Amniotic epithelial cell (primary cell): Measurements from ENCODE around the gene MMP28.
"Not testable (repeated sequence)": the region's sequence is repeated elsewhere in the genome, so short reads cannot be mapped to it uniquely, and the experiment has no call there.

Experiments
- DNase-seq: peaks from one replicate; pipeline ENCODE4 v3.0.0-alpha.2; 2010; ENCODE audit warnings: low read depth

The MMP28 gene

DNA sequence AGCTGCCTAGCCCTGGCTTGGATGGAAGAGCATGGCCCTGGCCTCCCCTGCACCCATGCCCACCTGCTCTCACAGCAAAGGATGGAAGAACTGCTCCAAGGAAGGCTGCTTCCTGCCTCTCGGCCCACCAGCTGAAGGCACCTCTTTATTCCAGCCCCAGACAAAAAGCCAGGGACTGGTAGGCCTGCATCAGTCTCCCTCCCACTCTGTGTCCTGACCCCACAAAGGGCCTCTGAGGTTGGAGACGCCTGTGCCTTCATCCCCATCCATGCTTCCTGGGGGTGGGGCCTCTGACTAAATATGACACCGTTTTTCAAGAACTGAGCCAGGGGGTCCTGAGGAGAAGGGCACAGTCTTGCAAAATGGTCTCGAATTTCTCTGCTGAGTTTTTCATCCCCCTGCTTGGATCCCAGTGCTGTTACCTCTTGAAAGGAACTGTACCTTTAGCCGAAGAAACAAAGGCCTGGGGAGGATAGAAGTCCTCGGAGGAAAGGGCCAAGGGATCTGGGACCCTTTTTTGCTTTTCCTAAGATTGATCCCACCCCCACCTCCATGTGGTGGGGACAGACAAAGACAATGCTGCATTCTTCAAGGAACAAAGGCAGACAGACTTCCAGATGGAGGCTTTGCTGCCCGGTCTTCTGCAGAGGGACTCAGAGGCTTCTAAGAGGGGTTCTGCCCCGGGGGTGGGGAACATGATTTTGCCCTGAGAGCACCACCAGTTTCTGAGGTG lies 29.5 kb downstream of the MMP28 start:
- no peak for DNase-seq

DNA sequence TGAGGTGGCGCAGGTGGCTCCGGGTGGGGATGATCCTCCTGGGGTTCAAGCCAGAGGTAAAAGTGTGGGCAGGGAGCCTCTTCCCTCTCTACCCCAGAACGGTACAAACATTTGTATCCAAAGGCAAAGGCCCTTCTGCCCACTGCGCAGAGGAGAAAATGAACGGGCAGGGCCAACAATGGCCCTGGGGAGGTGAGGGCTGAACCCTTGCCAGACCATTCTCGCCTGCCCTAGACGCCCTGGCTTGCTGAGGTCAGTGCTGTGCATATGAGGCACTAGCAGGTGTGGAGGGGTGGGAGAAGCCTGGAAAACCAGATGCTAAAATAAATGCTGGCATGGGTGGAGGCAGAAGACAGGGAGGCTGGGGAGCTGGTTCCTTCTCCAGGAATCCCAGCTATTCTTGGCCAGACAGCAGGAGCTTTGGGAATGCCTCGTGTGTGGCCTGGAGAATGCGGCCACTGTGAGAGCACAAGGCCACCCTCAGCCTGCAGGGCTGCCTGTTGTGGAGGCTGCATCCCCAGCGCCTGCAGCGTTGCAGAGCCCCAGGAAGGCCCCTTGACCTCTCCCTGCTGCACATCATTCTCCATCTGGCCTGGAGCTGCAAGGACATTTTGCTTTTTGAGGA lies 30.2 kb downstream of the MMP28 start:
- DNase-seq = no peak

DNA sequence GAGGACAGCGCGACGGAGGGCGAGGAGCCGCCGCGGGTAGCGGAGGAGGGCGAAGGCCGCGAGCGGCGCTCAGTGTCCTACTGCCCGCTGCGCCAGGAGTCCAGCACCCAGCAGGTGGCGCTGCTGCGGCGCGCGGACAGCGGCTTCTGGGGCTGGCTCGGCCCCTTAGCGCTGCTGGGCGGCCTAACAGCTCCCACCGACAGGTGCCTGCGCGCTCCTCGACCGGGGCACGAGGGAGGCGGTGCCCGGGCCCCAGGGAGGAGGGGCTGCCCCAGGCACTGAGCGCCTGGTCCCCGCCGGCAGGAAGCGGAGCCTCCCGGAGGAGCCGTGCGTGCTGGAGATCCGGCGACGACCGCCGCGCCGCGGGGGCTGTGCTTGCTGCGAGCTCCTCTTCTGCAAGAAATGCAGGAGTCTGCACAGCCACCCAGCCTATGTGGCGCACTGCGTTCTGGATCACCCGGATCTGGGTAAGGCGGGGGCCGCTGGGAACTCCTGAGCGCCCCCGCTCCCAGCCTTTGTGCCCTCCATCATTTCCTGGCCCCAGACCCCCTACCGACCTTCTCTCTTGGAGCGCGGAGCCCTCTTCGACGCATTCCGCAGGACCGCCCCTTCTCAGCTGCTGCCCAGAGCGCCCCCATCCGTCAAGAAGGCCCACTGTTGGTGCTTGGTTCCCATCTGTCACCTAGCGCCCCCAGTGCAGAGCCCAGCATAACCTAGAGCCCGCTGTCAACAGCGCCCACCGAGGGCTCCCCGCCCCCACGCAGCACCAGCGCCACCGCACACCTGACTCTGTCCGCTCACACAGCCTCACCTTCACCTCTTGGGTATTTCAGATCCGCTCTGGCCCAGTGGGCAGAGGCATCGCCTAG lies 31.1 kb downstream of the MMP28 start:
- peak; percentile 70 for DNase-seq

DNA sequence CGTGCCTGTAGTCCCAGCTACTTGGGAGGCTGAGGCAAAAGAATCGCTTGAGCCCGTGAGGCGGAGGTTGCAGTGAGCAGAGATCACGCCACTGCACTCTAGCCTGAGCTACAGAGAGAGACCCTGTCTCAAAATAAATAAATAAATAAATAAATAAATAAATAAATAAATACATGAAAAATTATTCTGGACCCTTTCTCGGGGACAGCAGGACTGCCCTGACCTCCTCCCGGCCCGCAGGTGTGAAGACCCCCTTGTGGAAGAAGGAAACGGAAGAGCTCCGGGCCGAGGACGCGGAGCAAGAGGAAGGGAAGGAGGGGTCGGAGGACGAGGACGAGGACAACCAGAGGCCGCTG lies 31.7 kb downstream of the MMP28 start:
- no peak for DNase-seq

DNA sequence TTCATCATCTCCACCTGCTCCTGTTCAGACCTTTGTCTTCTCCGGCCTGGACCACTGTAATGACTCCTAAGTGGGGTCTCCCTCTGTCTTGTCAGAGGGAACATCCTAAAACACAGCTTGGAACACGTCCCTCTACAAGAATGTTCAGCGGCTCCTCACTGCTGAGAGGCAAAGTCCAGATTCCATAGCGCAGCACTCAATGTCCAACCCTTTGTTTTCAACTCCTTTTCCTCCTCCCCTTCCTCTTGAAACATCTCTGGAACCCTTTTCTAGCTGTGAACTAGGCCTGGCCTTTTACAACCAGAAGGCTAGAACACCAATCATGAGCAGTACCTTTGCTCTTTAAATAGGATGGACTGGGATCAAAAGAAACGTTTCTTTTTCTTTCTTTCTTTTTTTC lies 33.8 kb downstream of the MMP28 start:
- DNase-seq = no peak

DNA sequence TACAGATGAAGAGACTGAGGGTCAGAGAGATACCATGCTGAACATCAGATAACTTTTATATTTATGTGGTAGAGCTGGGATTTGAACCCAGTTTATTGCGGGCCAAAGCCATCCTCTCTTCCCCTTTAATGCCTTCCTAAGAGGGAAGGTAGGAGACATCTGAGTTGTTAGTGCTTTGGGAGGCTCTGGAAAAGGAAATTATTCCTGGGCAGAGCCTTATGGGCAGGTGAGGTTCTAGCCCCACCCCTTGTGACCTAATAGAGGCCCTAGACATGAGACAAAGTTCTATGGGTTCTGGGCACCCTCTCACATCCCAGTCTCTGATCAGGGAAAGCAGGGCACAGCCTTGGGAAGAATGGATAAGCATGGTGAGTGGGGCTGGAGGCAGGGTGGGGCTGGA lies 34.9 kb downstream of the MMP28 start, which contains the start of gene C17orf50:
C17orf50 (plus strand) TSS at position 301 of the 400 bp plus-strand sequence; CDS start at position 356, 55 bp downstream.
- DNase-seq = no peak

DNA sequence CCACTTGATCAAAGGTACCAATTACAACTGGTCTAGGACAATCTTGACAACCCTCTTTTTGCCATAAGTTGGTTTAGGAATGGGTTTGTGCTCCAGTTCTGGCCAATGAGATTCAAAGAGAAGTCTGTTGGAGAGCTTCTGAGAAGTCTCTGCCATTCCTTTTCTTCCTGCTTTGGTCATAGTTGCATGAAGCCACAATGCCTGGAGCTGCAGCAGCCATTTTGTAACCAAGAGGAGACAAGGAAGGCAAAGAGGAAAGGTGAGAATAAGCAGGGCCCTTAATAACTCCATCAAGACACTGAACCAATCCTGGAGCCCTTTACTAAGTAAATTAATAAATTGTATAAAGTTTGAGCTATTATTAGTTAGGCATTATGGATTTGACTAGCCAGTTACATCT lies 38.2 kb downstream of the MMP28 start:
- no peak for DNase-seq

DNA sequence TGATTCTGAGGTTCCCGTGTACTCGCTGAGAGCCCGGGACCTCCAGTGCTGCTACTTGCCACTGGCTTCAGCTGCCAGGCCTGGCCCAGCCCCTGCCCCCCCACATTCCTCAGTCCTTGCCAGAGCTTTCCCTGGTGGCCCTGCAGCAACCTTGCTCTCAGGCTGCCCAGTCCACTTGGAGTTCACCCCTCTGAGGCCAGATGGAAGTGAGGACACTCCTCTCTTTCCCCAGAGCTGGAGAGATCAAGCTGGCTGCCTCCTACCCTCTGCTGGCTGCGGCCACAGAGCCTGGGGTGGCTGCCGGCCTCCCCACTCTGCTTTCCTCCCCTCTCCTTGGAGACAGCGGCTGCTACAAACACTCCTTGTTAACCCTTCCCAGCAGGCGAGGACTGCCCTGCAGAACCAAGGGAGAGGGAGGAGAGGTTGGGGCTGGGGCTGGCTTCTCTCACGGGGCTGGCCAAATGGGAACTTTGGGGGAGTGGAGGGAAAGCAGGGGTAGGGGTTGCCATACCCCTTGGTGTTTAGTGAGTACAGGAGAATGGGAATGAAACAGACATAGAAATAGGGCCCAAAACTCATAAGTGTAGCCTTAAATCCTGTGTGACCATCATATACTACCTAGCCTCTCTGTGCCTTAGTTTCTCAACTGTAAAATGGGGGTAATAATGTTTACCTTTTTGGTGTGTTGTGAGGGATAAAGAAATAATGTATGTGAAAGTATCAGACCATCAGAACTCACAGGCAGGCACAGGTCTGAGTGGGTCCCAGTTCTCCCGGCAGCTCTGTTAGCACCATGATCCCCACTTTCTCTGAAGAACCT lies 42.3 kb downstream of the MMP28 start, which contains the start of gene GAS2L2:
GAS2L2 (minus strand) TSS at position 295 of the 820 bp plus-strand sequence. CDS start 389 bp downstream, outside the sequence.
- DNase-seq = no peak

DNA sequence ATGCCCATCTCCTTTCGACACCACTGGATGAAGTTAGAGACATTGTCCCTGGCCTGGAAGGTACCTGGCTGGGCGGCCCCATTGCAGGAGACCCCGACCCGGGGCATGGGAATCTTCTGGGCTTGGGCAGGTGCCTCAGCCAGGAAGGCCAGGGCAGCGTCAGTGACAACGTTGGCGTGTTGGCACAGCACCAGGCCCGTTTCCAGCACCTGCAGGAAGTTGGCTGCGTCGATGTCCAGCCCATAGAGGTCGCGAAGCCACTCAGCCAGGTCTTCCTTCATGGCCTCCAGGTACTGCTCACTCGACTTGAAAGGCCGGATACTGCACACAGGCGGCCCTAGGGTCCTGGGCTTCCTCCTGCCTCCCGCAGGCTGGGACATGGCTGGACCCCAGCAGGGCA lies 43.0 kb downstream of the MMP28 start:
- DNase-seq = no peak

DNA sequence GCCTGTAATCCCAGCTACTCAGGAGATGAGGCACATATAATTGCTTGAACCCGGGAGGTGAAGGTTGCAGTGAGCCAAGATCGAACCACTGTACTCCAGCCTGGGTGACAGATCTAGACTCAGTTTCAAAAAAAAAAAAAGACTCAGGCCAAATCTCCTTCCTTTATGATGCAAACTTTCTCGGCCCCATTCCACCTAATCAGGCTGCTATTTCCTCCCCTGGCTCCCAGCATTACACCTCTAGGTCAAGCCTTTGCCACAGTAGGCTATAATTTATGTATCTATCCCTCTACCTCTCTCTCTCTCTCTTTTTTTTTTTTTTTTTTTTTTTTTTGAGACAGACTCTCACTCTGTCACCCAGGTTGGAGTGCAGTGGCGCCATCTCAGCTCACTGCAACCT lies 43.9 kb downstream of the MMP28 start:
- not testable (repeated sequence) for DNase-seq

DNA sequence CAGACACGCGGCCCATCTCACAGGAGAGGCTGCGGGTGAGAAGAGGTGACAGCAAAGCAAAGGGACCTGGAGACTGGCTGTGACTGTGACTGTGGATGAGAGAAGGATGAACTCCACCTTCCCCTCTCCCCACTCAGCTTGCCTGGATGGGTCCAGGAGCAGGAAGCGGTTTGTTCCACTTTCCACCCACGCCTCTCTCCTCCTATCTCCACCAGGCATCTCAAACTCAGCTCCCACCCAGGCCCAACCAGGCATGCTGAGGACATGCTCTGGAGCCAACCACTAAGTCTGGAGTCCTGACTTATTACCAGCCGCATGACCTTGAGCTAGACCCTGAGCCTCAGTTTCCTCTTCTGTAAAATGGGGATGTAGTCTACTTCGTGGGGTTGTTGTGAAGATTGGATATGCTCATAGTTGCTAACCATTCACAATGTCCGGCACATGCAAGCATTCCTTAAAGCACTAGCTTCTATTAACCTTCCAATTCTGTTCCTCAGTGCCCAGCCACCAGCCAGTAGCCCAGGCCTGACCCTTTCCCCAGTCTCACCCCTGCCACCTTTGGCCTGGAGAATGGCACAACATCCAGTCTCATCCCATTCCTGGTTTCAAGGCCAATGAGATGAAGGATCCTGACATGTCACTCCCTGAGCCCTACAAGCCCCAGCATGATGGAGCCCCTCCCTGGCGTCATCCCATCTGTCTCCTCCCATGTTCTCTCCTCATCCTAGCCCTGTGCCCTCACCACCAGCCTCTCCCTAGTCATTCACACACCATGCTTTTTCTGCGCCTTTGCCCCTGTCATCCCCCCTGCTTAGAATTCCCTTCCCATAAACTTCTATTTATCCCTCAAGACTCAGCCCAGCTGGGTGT lies 44.7 kb downstream of the MMP28 start:
- DNase-seq = no peak

DNA sequence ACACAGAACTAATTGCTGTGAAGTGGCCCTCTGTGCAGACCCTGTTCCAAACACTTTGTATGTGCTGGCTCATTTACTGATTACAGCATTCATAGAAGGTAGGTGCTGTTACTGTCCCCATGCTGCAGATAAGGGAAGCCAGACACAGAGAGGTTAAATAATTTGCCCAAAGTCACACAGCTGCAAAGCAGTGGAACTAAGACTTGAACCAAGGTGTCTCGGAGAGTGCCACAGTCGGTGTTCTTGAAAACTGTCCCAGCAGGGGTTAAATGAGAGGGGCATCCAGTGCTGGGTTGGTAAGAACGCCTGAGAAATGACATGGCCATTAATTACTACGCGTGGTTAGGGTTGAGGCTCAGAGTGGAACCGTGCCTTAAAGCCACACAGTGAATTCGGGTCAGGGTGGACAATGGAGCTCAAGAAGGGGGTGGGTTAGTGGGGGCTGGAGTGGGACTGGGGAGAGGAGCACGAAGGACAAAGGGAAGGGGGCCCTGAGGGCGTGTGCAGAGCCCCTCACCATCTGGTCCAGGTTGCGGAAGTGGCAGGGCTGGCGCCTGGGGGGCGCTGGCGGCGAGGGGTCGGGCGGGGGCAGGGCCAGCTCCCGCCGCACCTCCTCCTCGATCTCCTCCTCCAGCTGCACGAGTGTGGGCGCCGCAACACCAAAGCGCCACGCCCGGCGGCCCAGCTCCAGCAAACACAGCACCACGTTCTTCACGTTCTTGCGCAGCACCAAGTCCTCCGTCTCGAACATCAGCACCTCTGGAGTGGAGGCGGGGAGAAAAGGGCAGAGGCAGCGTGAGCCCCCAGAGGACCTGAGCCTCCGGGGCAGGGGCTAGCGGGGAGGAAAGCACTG lies 45.7 kb downstream of the MMP28 start:
- no peak for DNase-seq

DNA sequence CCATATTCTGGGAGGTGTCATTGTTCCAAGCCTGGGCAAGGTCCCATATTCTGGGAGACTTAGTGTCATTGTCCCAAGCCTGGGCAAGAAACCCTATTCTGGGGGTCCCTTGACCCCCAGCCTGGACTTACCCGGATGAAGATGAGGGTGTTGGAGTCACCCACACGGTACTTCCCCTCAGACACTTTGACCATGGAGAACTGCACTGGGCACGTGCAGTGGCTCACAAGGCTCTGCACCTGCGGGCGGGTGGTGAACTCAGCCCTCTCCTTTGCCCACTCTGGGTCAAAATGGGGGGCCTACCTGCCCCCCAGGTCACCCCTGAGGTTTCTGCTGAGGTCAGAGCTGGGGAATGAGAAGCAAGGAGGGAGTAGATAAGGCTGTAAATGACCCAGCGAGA lies 46.5 kb downstream of the MMP28 start:
- DNase-seq = no peak

DNA sequence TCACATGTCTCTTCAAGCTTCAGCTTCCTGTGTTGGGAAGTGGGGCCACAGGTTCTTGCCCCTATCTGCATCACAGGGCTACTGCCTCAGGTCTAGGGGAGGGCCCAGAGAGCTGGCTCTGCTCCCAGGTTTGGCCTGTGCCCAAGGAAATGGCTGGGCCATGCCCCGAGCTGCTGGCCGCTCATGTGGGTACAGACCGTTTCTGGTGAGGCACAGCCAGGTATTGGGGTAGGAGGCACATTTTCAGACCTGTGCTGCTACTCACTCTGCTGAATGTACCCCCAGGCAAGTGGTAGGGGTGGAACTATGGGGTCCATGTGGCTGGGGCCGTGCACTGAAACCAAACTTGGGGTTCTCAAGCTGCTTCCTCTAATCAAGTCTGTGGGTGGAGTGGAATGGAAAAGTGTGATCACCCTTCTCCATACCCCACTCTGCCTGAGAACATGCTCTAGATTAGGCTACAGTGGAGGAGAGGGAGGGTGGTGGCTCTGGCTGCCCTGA lies 47.0 kb downstream of the MMP28 start:
- DNase-seq = no peak

DNA sequence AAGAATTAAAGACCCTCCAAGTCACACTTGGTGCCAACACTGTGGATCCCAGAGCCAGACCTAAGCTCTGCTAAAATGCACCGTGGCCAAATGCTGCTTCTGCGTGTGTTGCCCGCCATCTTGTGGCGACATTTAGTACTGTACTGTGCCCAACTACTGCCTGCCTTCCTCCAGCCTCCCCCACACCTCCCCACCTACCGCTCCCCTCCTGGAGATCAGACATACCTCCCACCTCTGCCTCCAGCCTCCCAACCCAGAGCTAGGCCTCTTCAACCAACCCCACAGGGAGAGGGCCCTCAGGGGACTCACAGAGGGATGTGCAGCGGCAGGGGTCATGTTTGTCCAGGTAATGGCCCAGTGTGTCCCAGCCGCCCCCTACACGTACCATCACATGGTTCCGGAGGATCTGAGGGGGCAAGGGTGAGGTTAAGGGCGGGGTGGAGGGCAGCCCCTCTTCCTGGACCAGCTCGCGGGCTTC lies 47.9 kb downstream of the MMP28 start:
- DNase-seq = peak; percentile 67

DNA sequence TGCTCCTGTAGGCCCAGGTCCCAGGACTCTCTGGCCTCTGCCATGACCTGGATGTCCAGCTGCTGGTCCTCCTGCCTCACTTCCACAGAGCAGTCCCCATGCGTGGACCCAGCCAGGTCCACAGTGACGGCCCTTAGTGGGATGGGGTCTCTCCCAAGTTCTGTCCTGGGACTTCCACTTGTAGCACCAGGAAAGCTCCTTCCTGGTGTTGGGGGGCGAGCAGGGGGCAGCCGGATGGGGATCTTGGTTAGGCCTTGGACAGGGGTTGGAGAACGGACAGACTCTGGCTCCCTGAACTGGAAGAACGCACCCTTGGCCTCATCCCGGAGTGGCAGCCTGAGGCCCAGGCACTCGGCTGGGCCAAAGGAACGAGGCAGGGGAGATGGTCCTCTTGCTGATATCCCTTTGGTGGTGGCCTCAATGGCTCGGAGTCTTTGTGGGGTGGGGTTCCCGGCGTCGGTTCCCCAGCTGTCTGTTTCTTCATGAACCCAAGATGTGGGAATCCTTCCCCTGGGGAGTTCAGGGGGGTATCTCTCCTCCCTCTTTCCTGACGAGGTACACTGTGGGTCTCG lies 49.6 kb downstream of the MMP28 start:
- no peak for DNase-seq

DNA sequence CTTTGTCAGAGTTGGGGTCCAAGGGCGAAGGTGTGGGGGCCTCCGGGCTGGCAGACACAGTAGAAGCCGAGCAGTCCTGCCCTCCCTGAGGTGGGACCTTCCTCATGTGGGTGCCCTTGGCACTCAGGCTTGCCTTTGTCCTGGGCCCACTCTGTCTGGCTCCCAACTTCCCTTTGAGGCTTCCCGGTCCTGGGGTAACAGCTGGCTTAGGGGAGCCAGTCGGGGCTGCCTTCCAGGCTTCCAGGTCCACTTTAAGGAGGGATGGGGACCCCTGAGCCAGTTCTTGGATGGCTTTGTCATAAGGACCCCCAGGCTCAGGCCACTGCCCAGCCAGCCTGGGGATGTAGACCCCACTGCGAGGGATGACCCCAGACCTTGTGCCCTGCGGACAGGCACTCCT lies 50.2 kb downstream of the MMP28 start:
- no peak for DNase-seq

DNA sequence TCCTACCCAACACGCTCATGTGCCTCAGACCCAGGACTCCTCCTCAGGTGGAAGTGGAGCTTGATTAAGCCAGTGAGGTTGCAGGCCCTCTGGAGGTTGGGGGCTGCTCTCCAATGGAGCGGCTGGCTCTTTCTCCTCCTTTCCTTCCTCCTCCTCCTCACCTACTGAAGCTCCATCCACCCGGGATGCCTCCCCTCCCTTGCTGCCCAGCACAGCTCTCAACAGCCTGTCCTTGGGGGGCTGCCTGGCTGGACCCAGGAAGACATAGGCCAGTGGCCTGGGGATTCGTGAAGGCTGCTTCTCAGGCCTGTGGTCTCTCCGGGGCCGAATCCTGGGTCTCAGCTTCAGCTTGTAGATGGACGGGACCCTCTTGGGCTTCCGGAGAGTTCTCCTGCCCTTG lies 50.6 kb downstream of the MMP28 start:
- DNase-seq = no peak

DNA sequence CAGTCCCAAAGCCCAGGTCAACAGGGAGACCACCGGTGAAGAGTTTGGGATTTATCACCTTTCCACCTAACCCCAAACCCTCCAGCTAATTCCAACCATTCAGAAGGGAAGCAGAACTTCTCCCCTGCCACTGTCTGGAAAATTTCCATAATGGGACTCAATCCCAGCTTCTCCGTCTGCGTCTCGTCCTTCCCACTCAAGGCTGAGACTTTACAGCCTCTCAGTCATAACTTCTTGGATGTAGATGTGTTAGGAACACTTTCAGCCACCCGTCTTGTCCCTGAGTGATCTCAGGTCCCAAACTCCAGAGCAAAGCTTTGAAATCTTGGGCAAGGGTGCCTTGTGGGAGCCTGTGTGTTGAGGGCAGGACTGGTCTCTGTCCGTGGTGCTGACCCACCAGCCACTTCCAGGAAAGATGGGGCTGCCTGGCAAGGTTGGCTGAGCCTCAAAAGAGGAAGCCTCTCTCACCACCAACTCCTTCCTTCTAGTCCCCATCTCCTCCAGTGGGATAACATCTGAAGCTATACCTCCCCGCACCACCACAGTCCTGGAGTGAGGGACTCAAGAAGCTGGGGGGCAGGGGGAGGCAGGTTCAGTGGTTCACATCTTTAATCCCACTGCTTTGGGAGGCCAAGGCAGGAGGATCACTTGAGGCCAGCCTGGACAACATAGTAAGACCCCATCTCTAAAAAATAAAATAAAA lies 51.7 kb downstream of the MMP28 start:
- DNase-seq = peak; percentile 45
